ENCODE results near the gene URB1. TPM values are rescaled to one million over a fixed set of nuclear protein-coding genes. Genes with fewer than 3 reads are reported as not detected.

URB1 gene
- total and polyA plus RNA-seq, 8 donors = 11.4 to 15.7 (median 14.2) TPM

- TF ChIP-seq CTCF (IDR thresholded peaks at IDR 0.05) = no peak
- no peaks in the 10 kb centered on the region for H3K27me3 ChIP-seq
- no peak for DNase-seq
- H3K4me1 ChIP-seq = peaks cover 0 to 4% of the 10 kb centered on the region in 2 donors
- peaks cover 0 to 4% of the 10 kb centered on the region in 2 donors for H3K9me3 ChIP-seq
- no peak overlapping the region for H3K4me3 ChIP-seq
- H3K27ac ChIP-seq = no peak overlapping the region
- no peak for ATAC-seq
- peaks cover 0 to 3% of the 10 kb centered on the region in 2 donors for H3K36me3 ChIP-seq
- intact Hi-C loops (cut with DNase I) = no loop called here
These were observed 33.3 kb upstream of the URB1 start for GRCh38 chr21:32426066-32426465.

DNA sequence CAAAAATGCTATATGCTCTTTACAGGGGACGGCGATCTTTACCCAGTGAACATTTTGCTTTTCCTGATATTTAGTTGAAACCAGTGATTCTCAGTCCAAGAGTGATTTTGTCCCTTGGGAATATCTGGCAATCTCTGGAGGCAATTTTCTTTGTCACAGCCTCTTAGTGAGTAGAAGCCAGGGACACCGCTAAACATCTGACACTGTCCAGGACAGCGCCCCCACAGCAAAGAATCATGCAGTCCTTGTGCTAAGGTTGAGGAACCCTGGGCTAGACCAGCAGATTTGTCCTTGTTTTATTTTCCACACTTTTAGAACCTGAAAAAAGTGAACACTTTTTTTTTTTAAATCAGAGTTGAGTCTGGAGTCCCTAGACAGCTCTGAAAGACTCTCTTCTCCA lies 32.8 kb upstream of the URB1 start:
- DNase-seq (no peak), ATAC-seq (no peak)
- H3K27me3 ChIP-seq = no peaks in the 10 kb centered on the region

GRCh38 chr21:32424674-32425073 lies 31.9 kb upstream of the URB1 start:
- peaks cover 0 to 4% of the 10 kb centered on the region in 2 donors for H3K9me3 ChIP-seq
- no peak overlapping the region for H3K27ac ChIP-seq
- no peak overlapping the region for H3K4me3 ChIP-seq
- H3K4me1 ChIP-seq = peaks cover 0 to 4% of the 10 kb centered on the region in 2 donors
- no peaks in the 10 kb centered on the region for H3K27me3 ChIP-seq
- intact Hi-C loops (cut with DNase I) = no loop called here
- no peak for TF ChIP-seq CTCF (IDR thresholded peaks at IDR 0.05)
- ATAC-seq (no peak), DNase-seq (no peak)
- peaks cover 0 to 3% of the 10 kb centered on the region in 2 donors for H3K36me3 ChIP-seq

More for the DNA sequence above, 32.8 kb upstream of the URB1 start:
- no peak overlapping the region for H3K27ac ChIP-seq
- peaks cover 0 to 3% of the 10 kb centered on the region in 2 donors for H3K36me3 ChIP-seq
- no peak for TF ChIP-seq CTCF (IDR thresholded peaks at IDR 0.05)
- peaks cover 0 to 4% of the 10 kb centered on the region in 2 donors for H3K9me3 ChIP-seq
- intact Hi-C loops (cut with DNase I) = no loop called here
- H3K4me3 ChIP-seq = no peak overlapping the region
- peaks cover 0 to 4% of the 10 kb centered on the region in 2 donors for H3K4me1 ChIP-seq

GRCh38 chr21:32424191-32424535 lies 31.4 kb upstream of the URB1 start:
- H3K9me3 ChIP-seq = peaks cover 0 to 4% of the 10 kb centered on the region in 2 donors
- intact Hi-C loops (cut with DNase I) = no loop called here
- DNase-seq = no peak
- H3K27ac ChIP-seq = no peak overlapping the region
- ATAC-seq = no peak
- TF ChIP-seq CTCF (IDR thresholded peaks at IDR 0.05) = no peak
- H3K36me3 ChIP-seq = peaks cover 0 to 3% of the 10 kb centered on the region in 2 donors
- H3K4me3 ChIP-seq = no peak overlapping the region
- no peaks in the 10 kb centered on the region for H3K27me3 ChIP-seq
- H3K4me1 ChIP-seq = peaks cover 0 to 4% of the 10 kb centered on the region in 2 donors

GRCh38 chr21:32423320-32424190 lies 30.7 kb upstream of the URB1 start:
- no peak overlapping the region for H3K4me3 ChIP-seq
- H3K36me3 ChIP-seq = peaks cover 0 to 3% of the 10 kb centered on the region in 2 donors
- no peak overlapping the region for H3K27ac ChIP-seq
- ATAC-seq (no peak), DNase-seq (no peak)
- intact Hi-C loops (cut with DNase I) = no loop called here
- H3K9me3 ChIP-seq = peaks cover 0 to 4% of the 10 kb centered on the region in 2 donors
- H3K4me1 ChIP-seq = peaks cover 0 to 4% of the 10 kb centered on the region in 2 donors
- no peaks in the 10 kb centered on the region for H3K27me3 ChIP-seq
- no peak for TF ChIP-seq CTCF (IDR thresholded peaks at IDR 0.05)
